Ovary (tissue), 3 donors: Measurements from ENCODE around the gene PTGES2.

Source experiments
- CTCF ChIP-seq, 3 donors: fragments of 450-650 bp in 2 of 3; fragments of 200-600 bp in 1 of 3; IDR thresholded peaks; one replicate each; pipeline versions ENCODE4 v1.5.1 to v1.8.0; 2016 to 2022; ENCODE audit warnings: antibody characterized with exemption in 3 of 3, mild to moderate bottlenecking in 1 of 3
- EP300 ChIP-seq: sonication (generic); formaldehyde crosslinking; IDR thresholded peaks from one replicate; pipeline ENCODE4 v1.6.1; 2017; ENCODE audit warnings: antibody characterized with exemption
- POLR2A ChIP-seq: fragments of 450-650 bp; IDR thresholded peaks from one replicate; pipeline ENCODE4 v1.6.1; 2017; ENCODE audit warnings: antibody characterized with exemption, mild to moderate bottlenecking, moderate library complexity
- donor health status: DM: no; HTN: no; CAD: no.

- no peak for TF ChIP-seq POLR2A
- no peak for TF ChIP-seq CTCF (IDR thresholded peaks at IDR 0.05)
- TF ChIP-seq EP300, result no peak
These were observed 27.5 kb downstream of the PTGES2 start for GRCh38 chr9:128099932-128100491.
